Mesenchymal stem cell (in vitro differentiated cells and primary cell): ENCODE results near the gene LMTK2.
A peak's percentile ranks its signal among the peaks of the same experiment; 100 is the strongest.

Experiments used
- DNase-seq: peaks from one replicate; pipeline ENCODE4 v3.0.0-alpha.2; 2013
- H2AFZ ChIP-seq: one replicate; pipeline ENCODE4 v1.6.1; 2013; ENCODE audit warnings: low read depth, mild to moderate bottlenecking, control low read depth, inconsistent platforms, low read length, moderate library complexity
- H2AK5ac ChIP-seq: 2 replicates; pipeline ENCODE4 v1.6.1; 2013; ENCODE audit warnings: low read length, moderate library complexity, mild to moderate bottlenecking, inconsistent platforms; ENCODE audit not compliant: severe bottlenecking
- H2BK120ac ChIP-seq: one replicate; pipeline ENCODE4 v1.6.1; 2013; ENCODE audit warnings: low read depth, mild to moderate bottlenecking, inconsistent platforms, low read length, moderate library complexity
- H2BK12ac ChIP-seq, 2 experiments: one replicate each; pipeline ENCODE4 v1.6.1; 2013; ENCODE audit warnings: inconsistent platforms in 2 of 2, low read length in 2 of 2, mild to moderate bottlenecking in 2 of 2, moderate library complexity in 2 of 2, control low read depth in 1 of 2
- H2BK15ac ChIP-seq: one replicate; pipeline ENCODE4 v1.6.1; 2013; ENCODE audit warnings: mild to moderate bottlenecking, low read depth, inconsistent platforms; ENCODE audit not compliant: poor library complexity, severe bottlenecking
- H2BK5ac ChIP-seq: 2 replicates; pipeline ENCODE4 v1.6.1; 2013; ENCODE audit warnings: low read depth, mild to moderate bottlenecking, low read length, control low read depth, inconsistent platforms; ENCODE audit not compliant: poor library complexity, severe bottlenecking
- H3K14ac ChIP-seq, 2 experiments: one replicate each; pipeline ENCODE4 v1.6.1; 2013; ENCODE audit warnings: inconsistent platforms in 2 of 2, low read length in 2 of 2, control low read depth in 1 of 2, mild to moderate bottlenecking in 1 of 2, moderate library complexity in 1 of 2
- H3K18ac ChIP-seq, 2 experiments: one replicate each; pipeline ENCODE4 v1.6.1; 2013; ENCODE audit warnings: inconsistent platforms in 2 of 2, low read length in 2 of 2, control low read depth in 1 of 2, low read depth in 1 of 2, mild to moderate bottlenecking in 1 of 2
- H3K23ac ChIP-seq, 2 experiments: one replicate each; pipeline ENCODE4 v1.6.1; 2013; ENCODE audit warnings: inconsistent platforms in 2 of 2, low read length in 2 of 2, mild to moderate bottlenecking in 2 of 2, moderate library complexity in 2 of 2, control low read depth in 1 of 2
- H3K27ac ChIP-seq: 2 replicates; pipeline ENCODE4 v1.5.1; 2013; ENCODE audit warnings: mild to moderate bottlenecking, moderate library complexity, low read length, control low read depth, inconsistent platforms; ENCODE audit not compliant: poor library complexity, severe bottlenecking
- H3K27me3 ChIP-seq, 2 experiments: 2 replicates each; pipeline versions ENCODE4 v1.6.1 to v1.7.0; 2013; ENCODE audit warnings: low read length in 2 of 2, mild to moderate bottlenecking in 2 of 2, moderate library complexity in 2 of 2, control low read depth in 1 of 2, inconsistent platforms in 1 of 2; ENCODE audit not compliant: control insufficient read depth in 1 of 2, insufficient read depth in 1 of 2
- H3K36me3 ChIP-seq, 2 experiments: 2 replicates each; pipeline versions ENCODE4 v1.6.1 to v1.7.0; 2013; ENCODE audit warnings: low read length in 2 of 2, control low read depth in 1 of 2, inconsistent platforms in 1 of 2, low read depth in 1 of 2, mild to moderate bottlenecking in 1 of 2; ENCODE audit not compliant: insufficient read depth in 2 of 2, control insufficient read depth in 1 of 2
- H3K4ac ChIP-seq, 2 experiments: one replicate each; pipeline ENCODE4 v1.6.1; 2013; ENCODE audit warnings: inconsistent platforms in 2 of 2, low read length in 2 of 2, mild to moderate bottlenecking in 2 of 2, moderate library complexity in 2 of 2, control low read depth in 1 of 2, low read depth in 1 of 2
- H3K4me1 ChIP-seq: 2 replicates; pipeline ENCODE4 v1.6.1; 2013; ENCODE audit warnings: low read depth, low read length, control low read depth; ENCODE audit not compliant: control insufficient read depth, insufficient read depth
- H3K4me2 ChIP-seq: 2 replicates; pipeline ENCODE4 v1.6.1; 2013; ENCODE audit warnings: low read length, mild to moderate bottlenecking, inconsistent platforms; ENCODE audit not compliant: poor library complexity, severe bottlenecking
- H3K4me3 ChIP-seq, 2 experiments: 2 replicates each; pipeline versions ENCODE4 v1.5.1 to v1.7.0; 2013; ENCODE audit warnings: low read length in 2 of 2, mild to moderate bottlenecking in 2 of 2, control low read depth in 1 of 2, low read depth in 1 of 2; ENCODE audit not compliant: insufficient read depth in 1 of 2
- H3K79me1 ChIP-seq: replicated peaks from 2 replicates; pipeline ENCODE4 v1.6.1; 2013; ENCODE audit warnings: mild to moderate bottlenecking, control low read depth, low read length, inconsistent platforms; ENCODE audit not compliant: poor library complexity, severe bottlenecking
- H3K9ac ChIP-seq: 2 replicates; pipeline ENCODE4 v1.7.0; 2013; ENCODE audit warnings: mild to moderate bottlenecking, low read length, moderate library complexity
- H3K9me3 ChIP-seq: 2 replicates; pipeline ENCODE4 v1.7.0; 2013; ENCODE audit warnings: mild to moderate bottlenecking, low read length; ENCODE audit not compliant: control insufficient read depth
- H4K8ac ChIP-seq: one replicate; pipeline ENCODE4 v1.6.1; 2013; ENCODE audit warnings: inconsistent platforms, mild to moderate bottlenecking, low read length, moderate library complexity
- H4K91ac ChIP-seq: one replicate; pipeline ENCODE4 v1.6.1; 2013; ENCODE audit warnings: mild to moderate bottlenecking, low read length, inconsistent platforms
- WGBS: methylation state at CpG from one replicate; pipeline ENCODE4 v1.1.7; 2013; ENCODE audit warnings: mixed read lengths; 5-methylcytosine and 5-hydroxymethylcytosine counted together

LMTK2 gene

DNA sequence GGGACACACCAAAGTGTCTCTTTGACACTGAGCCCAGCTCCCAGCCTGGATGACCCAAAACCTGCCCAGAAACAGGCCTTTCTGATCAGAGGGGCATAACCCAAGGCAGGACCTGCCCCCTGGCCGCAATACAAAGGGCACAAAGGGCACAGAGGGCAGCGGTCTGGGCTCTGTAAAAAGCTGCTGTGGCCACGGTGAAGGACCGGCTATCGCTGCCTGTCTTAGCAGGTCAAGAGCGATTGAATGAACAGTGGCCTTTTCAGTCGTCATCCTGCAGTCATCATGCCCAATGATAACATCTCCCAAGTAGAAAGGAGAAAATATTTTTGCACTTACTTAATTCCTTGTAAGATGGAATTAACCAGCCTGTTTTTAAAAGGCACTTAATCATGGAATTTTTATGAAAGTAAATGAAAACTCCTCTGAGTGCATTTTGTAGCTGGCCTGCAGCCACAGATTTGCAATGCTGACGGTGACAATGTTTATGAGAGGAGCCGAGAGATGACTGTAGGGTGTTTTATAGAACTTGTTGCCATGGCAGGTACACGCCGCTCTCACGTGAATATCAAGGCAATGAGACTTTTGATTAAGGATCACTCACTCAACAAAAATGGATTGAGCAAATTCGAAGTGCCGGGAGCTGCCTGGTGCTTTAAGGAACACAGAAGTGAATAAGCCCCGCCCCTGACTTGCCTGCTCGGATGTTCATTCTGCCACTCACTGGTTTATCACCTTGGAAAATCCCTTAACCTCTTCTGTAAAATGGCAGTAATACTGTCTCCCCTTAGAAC is 57.2 kb downstream of the LMTK2 start:
- Histone ChIP-seq H3K27ac (no peak overlapping the region), H3K79me1 (peaks cover 28% of the 10 kb centered on the region), H3K4me1 (peaks cover 6% of the 10 kb centered on the region), H3K9me3 (no peaks in the 10 kb centered on the region), H3K23ac (no peak overlapping the region), H3K27me3 (no peaks in the 10 kb centered on the region), H3K14ac (no peak overlapping the region), H3K9ac (no peak overlapping the region), H3K4ac (no peak overlapping the region), H4K8ac (no peak overlapping the region), H3K4me2 (no peak overlapping the region), H2BK120ac (no peak overlapping the region), H2BK5ac (no peak overlapping the region), H2BK12ac (no peak overlapping the region), H2BK15ac (no peak overlapping the region), H2AFZ (no peak overlapping the region), H2AK5ac (no peak overlapping the region), H3K4me3 (no peak overlapping the region), H3K36me3 (peaks cover 6 to 7% of the 10 kb centered on the region in 2 experiments), H3K18ac (no peak overlapping the region), H4K91ac (no peak overlapping the region)
- 85% methylated on average over 15 of the region's 16 CpGs for WGBS
- DNase-seq = peak; percentile 22

DNA sequence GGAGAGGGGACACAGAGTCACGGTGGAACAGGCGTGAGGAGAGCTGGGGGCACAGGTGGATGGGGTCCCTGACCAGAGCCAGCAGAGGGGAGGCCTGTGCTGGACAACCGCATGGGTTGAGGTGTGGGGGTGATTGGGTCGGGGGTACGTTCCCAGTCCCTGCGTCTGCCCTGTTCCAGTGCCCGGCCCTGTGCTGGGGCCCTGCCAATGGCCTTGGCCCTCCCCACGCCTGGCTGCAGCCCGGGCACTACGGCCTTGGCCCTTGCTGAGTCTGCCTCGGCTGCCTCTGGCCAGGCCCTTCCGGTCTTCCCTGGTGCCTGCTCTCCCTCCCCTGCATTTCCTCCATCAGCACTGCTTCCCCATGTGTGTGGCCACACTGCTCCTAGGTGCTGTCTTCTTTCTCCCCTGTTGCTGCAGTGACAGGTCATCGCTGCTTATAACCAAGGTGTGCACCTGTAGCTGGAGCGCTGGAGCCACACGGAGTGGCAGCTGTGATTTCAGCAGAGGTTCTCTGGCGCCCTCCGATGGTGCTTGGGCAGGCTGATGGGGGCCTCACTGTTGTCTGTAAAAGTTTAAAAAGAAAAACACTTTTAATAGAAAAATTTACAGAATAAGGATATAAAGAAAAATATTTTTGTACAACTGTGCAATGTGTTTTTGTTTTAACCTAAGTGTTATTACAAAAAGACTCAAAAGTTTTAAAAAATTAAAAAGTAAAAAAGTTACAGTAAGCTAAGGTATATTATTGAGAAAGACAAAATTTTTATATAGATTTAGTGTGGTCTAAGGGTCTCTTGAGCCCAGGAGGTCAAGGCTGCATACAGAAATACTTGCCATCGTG is 59.4 kb downstream of the LMTK2 start:
- Histone ChIP-seq H3K4me3 (peak overlapping the region in 1 of 2 experiments; percentile 7), H3K79me1 (peaks cover 35% of the 10 kb centered on the region), H3K4ac (no peak overlapping the region), H3K18ac (no peak overlapping the region), H4K91ac (no peak overlapping the region), H4K8ac (no peak overlapping the region), H2BK12ac (no peak overlapping the region), H3K9me3 (no peaks in the 10 kb centered on the region), H2AK5ac (no peak overlapping the region), H2BK15ac (no peak overlapping the region), H2BK5ac (no peak overlapping the region), H3K36me3 (peaks cover 0 to 6% of the 10 kb centered on the region in 2 experiments), H3K14ac (no peak overlapping the region), H3K4me2 (no peak overlapping the region), H3K27me3 (no peaks in the 10 kb centered on the region), H3K9ac (no peak overlapping the region), H3K27ac (no peak overlapping the region), H3K23ac (no peak overlapping the region), H2BK120ac (no peak overlapping the region), H2AFZ (no peak overlapping the region), H3K4me1 (peaks cover 6% of the 10 kb centered on the region)
- DNase-seq = peak; percentile 24
- WGBS = 85% methylated on average over 16 of the region's 18 CpGs

DNA sequence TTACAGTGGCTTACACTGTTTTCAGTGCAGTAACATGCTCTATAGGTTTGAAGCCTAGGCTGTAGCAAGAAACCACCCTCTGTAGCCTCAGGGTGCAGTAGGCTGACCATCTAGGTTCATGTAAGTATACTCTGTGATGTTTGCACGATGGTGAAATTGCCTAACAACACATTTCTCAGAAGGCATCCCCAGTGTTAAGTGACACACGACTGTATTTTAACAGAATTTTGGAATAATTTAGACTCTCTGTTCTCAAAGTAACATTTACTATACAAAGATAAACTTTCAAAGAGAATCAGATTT is 60.0 kb downstream of the LMTK2 start:
- Histone ChIP-seq H3K4me3 (no peak overlapping the region), H2AK5ac (no peak overlapping the region), H3K9ac (no peak overlapping the region), H3K79me1 (peaks cover 36% of the 10 kb centered on the region), H2AFZ (no peak overlapping the region), H3K4me1 (peaks cover 6% of the 10 kb centered on the region), H3K27me3 (no peaks in the 10 kb centered on the region), H3K4me2 (no peak overlapping the region), H2BK120ac (no peak overlapping the region), H2BK15ac (no peak overlapping the region), H4K8ac (no peak overlapping the region), H3K18ac (no peak overlapping the region), H3K14ac (no peak overlapping the region), H3K27ac (no peak overlapping the region), H4K91ac (no peak overlapping the region), H3K4ac (no peak overlapping the region), H3K36me3 (peaks cover 2 to 9% of the 10 kb centered on the region in 2 experiments), H3K9me3 (no peaks in the 10 kb centered on the region), H2BK12ac (no peak overlapping the region), H2BK5ac (no peak overlapping the region), H3K23ac (no peak overlapping the region)
- WGBS = 83% methylated on average over 1 of the region's 2 CpGs
- DNase-seq = no peak

DNA sequence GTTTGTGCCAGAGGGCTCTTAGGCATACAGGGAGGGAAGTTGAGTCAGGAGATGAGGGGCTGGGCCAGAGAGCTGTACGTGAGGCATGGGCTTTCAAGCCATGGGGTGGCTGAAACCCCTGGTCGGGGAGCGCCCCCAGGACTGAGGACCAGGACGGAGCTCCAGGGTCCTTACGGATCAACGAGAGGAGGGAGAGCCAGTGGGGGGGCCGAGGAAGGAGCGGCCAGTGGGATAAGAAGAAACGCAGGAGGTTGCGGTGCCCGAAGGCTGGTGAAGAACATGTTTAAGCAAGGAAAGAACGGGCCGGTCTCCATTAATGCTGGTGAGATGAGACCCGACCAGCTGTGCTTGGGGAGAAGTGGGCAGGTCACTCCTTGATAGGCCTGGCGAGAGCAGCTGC is 61.0 kb downstream of the LMTK2 start:
- Histone ChIP-seq H3K9ac (no peak overlapping the region), H2AFZ (no peak overlapping the region), H3K36me3 (peaks cover 10 to 15% of the 10 kb centered on the region in 2 experiments), H3K79me1 (peaks cover 36% of the 10 kb centered on the region), H3K4me1 (peaks cover 6% of the 10 kb centered on the region), H4K8ac (no peak overlapping the region), H2BK5ac (no peak overlapping the region), H3K9me3 (no peaks in the 10 kb centered on the region), H2BK120ac (no peak overlapping the region), H3K4me3 (no peak overlapping the region), H4K91ac (no peak overlapping the region), H3K14ac (no peak overlapping the region), H2BK15ac (no peak overlapping the region), H2BK12ac (no peak overlapping the region), H3K18ac (no peak overlapping the region), H2AK5ac (no peak overlapping the region), H3K27ac (no peak overlapping the region), H3K27me3 (no peaks in the 10 kb centered on the region), H3K23ac (no peak overlapping the region), H3K4ac (no peak overlapping the region), H3K4me2 (no peak overlapping the region)
- WGBS = 90% methylated on average over 15 of the region's 15 CpGs
- no peak for DNase-seq
